Fibroblast of skin of left quadriceps (primary cell): ENCODE measurements around the gene SLC20A1.
"Not testable (repeated sequence)": the region's sequence is repeated elsewhere in the genome, so short reads cannot be mapped to it uniquely, and the experiment has no call there.

Experiments
- DNase-seq, 2 experiments: peaks; one replicate each; pipeline ENCODE4 v3.0.0-alpha.2; 2013; ENCODE audit warnings: low read depth in 2 of 2

Gene SLC20A1

DNA sequence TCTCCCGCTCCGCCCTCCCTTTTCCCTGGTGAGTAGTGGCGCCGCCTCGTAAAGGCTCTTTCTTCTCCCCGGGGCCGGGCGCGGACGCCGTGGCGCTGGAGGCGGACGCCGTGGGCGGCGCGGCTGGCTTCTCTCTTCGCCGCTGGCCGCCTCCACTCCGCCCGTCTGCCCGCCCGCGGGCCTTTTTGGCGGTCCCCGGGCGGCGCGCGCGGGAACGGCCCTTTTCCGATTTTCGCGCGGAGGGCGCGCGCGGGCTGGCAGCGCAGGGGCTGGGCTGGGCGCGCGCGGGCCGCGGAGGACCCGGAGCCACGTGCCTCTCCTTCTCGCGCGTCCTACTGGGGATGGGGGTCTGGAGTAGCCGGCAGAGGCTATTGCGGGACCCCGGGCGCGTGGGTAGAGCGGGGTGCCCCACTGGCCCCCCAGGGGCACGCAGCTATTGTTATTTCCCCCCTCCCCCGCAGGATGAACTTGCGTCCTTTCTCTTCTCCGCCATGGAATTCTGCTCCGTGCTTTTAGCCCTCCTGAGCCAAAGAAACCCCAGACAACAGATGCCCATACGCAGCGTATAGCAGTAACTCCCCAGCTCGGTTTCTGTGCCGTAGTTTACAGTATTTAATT, 472 bp downstream of the SLC20A1 start:
- no peak for DNase-seq

DNA sequence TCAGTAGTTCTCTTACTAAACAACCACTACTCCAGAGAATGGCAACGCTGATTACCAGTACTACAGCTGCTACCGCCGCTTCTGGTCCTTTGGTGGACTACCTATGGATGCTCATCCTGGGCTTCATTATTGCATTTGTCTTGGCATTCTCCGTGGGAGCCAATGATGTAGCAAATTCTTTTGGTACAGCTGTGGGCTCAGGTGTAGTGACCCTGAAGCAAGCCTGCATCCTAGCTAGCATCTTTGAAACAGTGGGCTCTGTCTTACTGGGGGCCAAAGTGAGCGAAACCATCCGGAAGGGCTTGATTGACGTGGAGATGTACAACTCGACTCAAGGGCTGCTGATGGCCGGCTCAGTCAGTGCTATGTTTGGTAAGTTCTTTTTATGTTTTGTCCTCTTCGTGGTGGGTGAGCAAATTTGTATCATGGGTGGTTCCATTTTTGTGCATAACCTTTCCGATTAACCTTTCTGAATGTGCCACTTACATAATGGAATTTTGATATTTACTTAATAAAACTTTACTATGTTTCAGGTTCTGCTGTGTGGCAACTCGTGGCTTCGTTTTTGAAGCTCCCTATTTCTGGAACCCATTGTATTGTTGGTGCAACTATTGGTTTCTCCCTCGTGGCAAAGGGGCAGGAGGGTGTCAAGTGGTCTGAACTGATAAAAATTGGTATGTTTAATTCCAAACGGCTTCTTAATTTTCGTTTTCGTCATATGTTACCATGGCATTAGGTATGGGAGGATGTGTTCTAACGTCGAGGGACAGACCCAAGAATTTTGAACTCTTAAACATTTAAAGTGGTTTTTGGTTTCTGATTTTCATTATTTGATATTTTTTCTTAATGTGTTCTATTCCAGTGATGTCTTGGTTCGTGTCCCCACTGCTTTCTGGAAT, 1.3 kb downstream of the SLC20A1 start:
- DNase-seq, result no peak

DNA sequence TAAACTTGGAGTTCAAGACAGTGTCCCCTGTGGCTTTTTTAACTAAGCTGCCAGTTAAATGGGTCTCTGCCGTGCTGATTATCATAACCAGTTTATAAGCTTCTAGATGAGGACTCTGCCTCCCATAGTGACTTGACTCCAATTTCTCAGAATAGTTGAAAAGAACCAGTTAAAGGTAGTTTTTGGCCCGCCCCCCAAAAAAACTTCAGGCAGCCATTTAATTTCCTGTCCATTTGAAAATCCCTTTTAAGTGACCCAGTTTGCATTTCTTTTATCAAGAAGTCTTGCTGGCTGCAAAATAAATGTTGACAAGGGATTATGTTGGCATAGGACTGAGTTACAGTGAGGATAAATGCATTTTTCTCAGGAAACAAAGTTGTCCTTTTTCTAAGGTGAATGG, 2.3 kb downstream of the SLC20A1 start:
- no peak for DNase-seq

DNA sequence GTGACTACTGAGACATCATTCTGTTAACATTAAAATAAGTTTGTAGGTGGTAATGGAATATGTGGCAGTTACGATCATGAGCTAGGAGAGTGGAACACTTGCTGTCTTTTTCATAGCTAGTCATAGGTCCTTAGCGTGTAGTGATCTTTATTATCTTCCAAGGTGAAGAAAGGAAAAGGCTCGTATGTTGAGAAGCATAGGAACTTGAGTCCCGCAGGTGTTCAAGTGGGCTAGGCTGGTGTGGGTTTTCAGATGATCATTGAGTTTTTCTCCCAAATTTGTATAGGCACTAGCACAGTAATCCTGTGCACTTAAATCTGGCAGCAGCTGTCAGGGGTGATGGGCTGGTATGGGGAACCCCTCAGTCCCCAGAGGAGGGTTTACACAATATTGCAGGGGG, 10.9 kb downstream of the SLC20A1 start:
- no peak for DNase-seq

DNA sequence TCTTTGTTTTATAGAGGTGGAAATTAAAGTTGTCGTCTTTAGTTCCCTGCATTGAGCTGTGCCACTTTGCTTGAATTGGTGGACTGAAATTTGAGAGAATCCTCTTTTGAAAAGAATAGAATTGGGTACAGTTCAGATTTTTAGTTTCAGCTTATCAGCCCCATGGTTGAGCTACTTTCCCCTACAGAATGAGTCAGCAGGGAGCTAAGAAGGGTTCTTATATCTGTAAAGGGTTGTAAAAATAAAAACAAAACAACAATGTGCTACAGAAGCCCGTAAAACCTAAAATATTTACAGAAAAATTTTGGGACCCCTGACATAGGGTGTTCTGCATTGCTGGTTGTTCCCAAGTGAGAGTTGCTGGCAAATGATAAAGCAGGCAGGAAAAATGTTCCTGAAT, 12.6 kb downstream of the SLC20A1 start:
- no peak for DNase-seq

DNA sequence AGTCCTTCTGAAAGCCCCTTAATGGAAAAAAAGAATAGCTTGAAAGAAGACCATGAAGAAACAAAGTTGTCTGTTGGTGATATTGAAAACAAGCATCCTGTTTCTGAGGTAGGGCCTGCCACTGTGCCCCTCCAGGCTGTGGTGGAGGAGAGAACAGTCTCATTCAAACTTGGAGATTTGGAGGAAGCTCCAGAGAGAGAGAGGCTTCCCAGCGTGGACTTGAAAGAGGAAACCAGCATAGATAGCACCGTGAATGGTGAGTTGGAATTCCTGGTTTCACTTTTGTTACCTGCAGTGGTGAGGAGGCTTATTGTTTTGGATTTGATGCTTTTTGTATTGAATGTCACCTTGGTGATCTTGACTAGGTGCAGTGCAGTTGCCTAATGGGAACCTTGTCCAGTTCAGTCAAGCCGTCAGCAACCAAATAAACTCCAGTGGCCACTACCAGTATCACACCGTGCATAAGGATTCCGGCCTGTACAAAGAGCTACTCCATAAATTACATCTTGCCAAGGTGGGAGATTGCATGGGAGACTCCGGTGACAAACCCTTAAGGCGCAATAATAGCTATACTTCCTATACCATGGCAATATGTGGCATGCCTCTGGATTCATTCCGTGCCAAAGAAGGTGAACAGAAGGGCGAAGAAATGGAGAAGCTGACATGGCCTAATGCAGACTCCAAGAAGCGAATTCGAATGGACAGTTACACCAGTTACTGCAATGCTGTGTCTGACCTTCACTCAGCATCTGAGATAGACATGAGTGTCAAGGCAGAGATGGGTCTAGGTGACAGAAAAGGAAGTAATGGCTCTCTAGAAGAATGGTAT, 13.3 kb downstream of the SLC20A1 start:
- no peak for DNase-seq

DNA sequence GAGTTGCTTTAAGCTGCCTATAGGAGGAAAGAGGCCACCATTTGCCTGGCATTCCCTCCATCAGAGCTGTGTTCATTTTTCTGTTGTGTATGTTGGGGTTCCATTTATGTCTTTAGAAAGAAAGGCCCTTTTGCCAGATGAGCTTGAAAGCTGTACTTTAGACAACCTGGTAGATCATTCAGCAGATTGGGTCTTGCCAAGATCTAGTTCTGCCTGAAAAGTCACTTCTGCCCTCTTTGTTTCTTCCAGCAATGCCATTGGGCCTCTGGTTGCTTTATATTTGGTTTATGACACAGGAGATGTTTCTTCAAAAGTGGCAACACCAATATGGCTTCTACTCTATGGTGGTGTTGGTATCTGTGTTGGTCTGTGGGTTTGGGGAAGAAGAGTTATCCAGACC, 14.4 kb downstream of the SLC20A1 start:
- DNase-seq, result no peak

DNA sequence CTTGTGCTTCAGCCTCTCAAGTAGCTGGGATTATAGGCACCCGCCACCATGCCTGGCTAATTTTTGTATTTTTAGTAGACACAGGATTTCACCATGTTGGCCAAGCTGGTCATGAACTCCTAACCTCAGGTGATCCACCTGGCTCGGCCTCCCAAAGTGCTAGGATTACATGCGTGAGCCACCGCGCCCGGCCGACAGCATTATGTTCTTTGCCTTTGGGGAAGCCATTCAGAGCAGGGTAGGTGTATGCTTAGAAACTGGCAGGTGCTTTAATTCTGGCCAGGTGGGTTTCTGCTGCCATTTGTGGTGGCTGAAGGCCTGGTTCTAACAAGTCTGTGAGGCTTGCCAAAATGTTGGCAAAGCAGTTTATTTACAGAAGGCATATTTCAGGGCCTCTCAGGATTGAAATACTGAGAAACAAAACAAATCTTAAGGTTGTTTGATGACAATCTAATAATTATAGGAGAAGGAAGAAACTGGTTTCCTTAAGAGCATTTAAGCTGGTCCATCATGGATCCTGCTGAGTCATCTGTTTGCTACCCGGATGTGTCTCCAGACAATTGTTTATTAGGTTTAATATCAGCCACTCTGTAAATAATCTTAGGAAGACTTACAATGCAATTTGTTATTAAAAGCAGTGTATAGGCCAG, 16.0 kb downstream of the SLC20A1 start:
- no peak for DNase-seq

DNA sequence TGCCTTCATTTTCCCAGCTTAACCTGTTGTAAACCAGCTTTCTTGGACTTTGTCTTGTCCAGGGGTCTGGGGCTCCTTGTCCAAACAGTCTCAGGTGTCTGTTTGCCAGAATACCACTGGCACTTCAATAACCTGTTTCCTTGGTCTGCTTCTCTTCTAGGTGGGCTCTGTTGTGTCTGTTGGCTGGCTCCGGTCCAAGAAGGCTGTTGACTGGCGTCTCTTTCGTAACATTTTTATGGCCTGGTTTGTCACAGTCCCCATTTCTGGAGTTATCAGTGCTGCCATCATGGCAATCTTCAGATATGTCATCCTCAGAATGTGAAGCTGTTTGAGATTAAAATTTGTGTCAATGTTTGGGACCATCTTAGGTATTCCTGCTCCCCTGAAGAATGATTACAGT, 17.0 kb downstream of the SLC20A1 start:
- DNase-seq, result no peak

DNA sequence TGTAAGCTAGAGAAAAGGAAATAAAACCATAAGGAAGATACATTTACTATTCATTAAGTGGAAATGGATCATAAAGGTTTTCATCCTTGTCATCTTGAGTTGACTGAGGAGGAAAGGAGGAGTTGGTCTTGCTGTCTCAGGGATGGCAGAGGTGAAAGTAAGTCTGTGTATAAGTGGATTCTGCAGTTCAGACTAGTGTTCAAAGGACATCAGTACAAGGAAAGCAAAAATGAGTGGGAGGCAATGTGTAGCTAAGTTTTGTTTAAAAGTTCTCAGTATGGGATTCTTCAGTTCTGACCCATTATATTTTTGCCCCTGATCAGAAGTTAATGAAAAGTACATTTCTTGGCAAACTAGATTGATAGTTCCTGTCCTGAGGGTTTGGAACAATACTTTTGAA, 18.9 kb downstream of the SLC20A1 start:
- no peak for DNase-seq

DNA sequence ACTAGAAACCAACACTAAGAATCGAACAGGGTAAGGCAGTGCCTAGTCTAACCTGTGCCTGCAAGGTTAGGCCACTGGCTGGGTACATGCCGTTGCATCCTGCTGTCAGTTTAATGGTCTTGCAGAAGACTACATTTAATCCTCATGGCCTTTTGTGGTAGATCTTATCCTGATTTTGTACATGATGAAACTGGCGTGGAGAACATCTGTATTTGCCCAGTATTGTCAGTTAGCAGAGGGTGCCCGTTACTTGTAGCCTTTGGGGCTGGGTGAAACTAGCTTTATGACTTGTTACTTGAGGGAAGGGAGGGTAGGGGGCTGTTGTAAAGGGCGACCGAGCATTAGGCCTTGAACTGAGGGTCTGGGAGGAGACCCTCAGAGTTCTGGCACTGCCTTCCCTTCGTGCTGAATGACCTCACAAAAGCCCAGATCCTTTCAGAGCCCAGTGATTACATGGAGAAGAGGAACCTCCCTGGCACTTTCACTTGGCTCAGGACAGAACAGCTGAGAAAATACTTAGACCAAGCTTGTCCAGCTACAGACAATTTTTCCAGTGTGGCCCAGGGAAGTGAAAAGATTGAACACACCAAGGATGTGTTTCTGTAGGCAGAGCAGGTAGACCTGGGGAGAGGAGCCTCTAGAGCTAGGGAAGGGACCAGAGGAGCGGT, 19.5 kb downstream of the SLC20A1 start:
- DNase-seq, result no peak

DNA sequence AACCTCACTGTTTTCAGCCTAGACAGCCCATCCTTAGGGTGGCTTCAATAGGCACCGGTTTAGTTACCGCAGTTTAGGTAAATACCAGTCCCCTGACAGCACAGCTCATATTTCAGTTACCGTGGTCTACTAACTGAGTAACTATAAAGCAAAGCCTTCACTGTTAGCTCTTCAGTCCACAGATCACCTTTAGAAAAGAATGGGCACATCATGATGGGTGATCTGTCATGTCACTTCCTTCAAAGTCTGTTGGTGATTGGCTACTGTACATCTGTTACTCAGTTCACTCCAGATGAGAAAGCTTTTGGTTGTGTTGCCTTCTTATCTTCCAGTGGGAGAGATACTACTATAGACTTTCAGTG, 21.0 kb downstream of the SLC20A1 start:
- no peak for DNase-seq

DNA sequence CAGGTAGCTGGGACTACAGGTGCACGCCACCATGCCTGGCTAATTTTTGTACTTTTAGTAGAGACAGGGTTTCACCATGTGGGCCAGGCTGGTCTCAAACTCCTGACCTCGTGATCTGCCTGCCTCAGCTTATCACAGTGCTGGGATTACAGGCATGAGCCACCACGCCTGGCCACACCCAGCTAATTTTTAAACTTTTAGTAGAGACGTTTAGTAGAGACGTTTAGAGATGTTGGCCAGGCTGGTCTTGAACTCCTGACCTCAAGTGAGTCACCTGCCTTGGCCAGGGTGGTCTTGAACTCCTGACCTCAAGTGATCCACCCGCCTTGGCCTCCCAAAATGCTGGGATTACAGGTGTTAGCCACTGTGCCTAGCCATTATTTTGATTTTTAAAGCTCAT, 21.8 kb downstream of the SLC20A1 start:
- not testable (repeated sequence) for DNase-seq

DNA sequence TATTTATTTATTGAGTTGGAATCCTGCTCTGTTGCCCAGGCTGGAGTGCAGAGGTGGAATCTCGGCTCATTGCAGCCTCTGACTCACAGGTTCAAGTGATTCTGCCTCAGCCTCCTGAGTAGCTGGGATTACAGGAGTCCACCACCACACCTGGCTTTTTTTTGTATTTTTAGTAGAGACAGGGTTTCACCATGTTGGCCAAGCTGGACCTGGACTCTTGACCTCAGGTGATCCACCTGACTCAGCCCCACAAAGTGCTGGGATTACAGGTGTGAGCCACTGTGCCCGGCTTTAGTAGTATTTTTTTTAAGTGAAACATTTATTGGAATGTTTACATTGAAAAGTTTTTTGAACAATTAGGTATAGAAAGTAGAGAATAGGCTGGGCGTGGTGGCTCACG, 23.9 kb downstream of the SLC20A1 start:
- no peak for DNase-seq

DNA sequence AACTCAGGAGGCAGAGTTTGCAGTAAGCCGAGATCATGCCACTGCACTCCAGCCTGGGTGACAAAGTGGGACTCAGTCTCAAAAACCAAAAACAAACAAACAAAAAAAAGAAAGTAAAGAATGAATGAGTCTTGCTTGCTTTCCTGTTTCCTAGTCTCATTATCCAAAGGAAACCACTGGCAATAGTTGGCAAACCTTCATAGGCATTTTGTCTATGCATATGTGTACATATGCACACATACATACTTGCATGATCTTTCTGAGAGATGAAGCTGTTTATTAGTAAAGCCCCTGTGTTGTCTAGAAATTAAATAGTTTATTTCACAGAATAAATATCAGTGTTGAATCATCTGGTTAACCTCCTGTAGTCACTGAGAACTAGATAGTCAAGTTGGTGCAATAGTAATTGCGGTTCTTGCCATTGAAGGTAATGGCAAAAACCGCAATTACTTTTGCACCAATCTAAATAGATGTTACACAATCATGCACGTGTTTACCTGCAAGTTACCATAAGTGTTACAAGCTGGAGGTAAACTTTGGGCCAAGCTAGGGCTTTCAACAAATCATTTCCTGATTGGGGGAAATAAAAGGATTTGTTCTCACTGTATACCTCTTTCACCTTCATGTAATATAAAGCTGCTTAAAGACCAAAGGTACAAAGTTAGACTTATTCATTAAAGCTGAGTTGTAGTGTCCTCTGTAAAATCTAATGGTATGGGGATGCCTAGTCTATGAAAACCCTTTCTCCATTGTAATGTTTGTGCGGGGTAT, 24.7 kb downstream of the SLC20A1 start:
- no peak for DNase-seq

DNA sequence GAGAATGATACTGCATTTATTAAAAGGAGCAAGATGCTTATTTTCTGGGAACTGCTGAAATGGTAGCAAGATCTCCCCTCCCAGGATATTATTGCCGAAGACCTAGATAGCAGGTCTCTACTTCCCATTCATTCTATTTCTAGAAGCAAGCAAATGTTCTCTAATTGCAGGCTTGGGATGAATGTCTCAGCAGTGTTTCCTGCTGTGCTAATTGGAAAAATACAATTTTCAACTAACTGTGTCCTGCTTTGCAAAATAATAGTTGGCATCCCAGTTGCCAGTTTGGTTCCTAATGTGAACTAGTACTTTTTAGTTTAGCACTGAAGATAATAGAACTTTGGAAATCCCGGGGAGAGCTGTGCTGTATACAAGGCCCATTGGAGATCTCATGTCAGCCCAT, 26.1 kb downstream of the SLC20A1 start:
- DNase-seq, result no peak

DNA sequence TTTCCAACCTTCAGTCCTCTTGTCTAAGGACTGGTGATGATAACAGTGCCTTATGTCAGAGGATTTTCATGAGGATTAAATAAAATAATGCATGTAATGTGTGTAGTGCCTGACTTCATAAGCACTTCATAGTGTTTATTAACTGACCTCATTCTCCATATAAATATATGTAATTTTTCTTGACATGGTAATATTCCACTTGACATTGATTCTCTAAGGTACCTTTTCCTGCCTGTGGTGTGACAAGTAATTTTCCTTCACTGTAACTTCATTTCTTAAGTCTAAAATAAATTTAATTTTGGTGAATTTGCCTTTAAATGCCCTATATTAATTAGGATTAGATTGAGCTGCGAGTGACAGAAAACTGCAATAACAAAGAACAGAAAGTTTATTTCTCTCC, 27.3 kb downstream of the SLC20A1 start:
- no peak for DNase-seq

DNA sequence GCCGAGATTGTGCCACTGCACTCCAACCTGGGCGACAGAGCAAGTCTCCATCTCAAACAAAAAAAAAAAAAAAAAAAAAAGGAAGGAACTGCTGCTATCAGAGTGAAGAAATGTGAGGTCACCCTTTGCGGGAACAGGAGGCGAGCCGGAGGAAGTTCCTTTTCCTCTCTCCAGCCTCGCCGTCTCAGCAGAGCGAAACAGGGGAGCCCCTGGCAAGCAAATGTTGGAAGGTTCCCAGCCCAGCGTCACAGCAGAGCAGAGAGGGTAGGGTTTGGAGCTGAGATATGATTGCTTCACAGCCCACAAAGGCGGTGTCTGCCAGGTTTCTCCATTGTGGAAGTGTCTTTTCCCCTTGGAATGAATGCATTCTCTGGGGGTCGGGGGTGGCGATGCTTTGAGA, 28.5 kb downstream of the SLC20A1 start:
- no peak for DNase-seq

DNA sequence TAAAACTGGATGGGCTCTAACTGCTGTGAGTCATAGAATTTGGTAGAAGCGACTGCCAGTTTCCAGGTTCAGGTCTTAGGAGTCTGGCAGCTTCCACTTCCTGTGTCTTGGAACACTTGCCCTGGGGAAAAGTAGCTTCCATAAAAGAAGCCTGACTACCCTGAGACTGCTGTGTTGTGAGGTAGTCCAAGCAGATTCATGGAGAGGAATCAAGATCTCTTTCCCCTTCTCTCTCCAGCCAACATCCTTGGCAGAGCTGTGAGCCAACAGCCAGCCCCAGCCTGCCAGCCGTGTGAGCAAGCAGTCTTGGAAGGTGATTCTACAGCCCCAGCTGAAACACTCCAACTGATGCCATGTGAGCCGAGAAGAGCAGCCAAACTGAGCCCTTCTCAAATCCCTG, 33.7 kb downstream of the SLC20A1 start:
- DNase-seq, result no peak

DNA sequence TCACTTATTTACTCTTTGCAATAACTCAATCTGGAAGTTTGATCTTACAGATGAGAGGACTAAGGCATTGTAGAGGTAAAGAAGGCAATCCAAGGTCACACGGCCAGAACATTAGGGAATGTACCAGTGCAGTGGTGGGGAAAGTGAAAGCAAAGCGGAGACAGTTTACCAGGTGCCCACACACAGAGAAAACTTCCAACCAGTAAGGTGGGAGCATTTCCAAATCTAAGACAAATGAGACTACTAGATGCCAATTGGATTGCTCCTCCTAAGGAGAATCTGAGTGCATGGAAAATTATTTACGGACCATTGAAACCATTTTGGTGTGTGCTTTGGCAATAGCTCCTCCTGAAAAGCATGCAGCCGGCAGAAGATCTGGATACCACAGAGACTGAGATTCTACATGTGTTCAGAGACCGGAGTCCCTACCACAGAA, 34.9 kb downstream of the SLC20A1 start:
- no peak for DNase-seq

DNA sequence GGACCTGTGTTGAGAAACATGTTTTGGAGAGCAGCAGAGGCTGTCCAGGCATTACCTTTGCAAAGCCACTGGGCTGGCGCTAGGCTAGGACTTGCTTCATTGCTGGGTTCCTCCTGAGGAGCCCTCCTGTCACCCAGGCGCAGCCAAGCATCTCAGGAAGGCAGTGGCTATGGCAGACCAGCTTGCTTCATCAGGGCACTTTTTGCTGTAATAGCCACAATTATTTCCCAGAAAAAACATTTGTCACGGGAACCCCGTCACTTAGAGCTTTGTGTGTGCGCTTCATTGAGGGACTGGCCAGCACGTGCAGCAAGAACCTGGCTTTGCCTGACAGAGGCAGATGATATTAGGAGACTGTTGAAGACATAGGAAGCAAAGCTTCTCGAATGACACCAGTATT, 36.4 kb downstream of the SLC20A1 start:
- no peak for DNase-seq
